HUES64 (cell line): Measurements from ENCODE around the gene QRSL1. TPM values are rescaled to one million over a fixed set of nuclear protein-coding genes. Genes with fewer than 3 reads are reported as not detected.
"Not testable (repeated sequence)": the region's sequence is repeated elsewhere in the genome, so short reads cannot be mapped to it uniquely, and the experiment has no call there.

Experiments used
- H3K27ac ChIP-seq: 2 replicates; pipeline ENCODE4 v1.7.0; 2013; ENCODE audit warnings: low read depth, low read length, inconsistent platforms
- H3K27me3 ChIP-seq: 2 replicates; pipeline ENCODE4 v1.6.1; 2013; ENCODE audit warnings: mild to moderate bottlenecking, low read length; ENCODE audit not compliant: insufficient read depth
- H3K36me3 ChIP-seq: 2 replicates; pipeline ENCODE4 v1.6.1; 2013; ENCODE audit warnings: mild to moderate bottlenecking, low read length; ENCODE audit not compliant: insufficient read depth
- H3K4me1 ChIP-seq: 2 replicates; pipeline ENCODE4 v1.6.1; 2013; ENCODE audit warnings: mild to moderate bottlenecking, low read length, moderate library complexity; ENCODE audit not compliant: insufficient read depth
- H3K4me3 ChIP-seq: 2 replicates; pipeline ENCODE4 v1.5.1; 2013; ENCODE audit warnings: mild to moderate bottlenecking, low read length, moderate library complexity
- H3K9ac ChIP-seq: 2 replicates; pipeline ENCODE4 v1.6.1; 2013; ENCODE audit warnings: mild to moderate bottlenecking, low read depth, low read length
- H3K9me3 ChIP-seq: 2 replicates; pipeline ENCODE4 v1.6.1; 2013; ENCODE audit warnings: low read depth, low read length; ENCODE audit not compliant: insufficient read depth
- WGBS: fragments of 150-250, 120-280 bp; methylation state at CpG from one replicate; pipeline ENCODE4 v1.1.7; 2013; ENCODE audit warnings: missing lambda C conversion rate; 5-methylcytosine and 5-hydroxymethylcytosine counted together
- polyA plus RNA-seq, 2 experiments: library from polyadenylated mRNA; stranded (reverse); fragments of 50-300 nt; gene quantifications; one replicate each; pipeline ENCODE4 v1.2.3, GENCODE V29; 2013

QRSL1 gene, protein sequence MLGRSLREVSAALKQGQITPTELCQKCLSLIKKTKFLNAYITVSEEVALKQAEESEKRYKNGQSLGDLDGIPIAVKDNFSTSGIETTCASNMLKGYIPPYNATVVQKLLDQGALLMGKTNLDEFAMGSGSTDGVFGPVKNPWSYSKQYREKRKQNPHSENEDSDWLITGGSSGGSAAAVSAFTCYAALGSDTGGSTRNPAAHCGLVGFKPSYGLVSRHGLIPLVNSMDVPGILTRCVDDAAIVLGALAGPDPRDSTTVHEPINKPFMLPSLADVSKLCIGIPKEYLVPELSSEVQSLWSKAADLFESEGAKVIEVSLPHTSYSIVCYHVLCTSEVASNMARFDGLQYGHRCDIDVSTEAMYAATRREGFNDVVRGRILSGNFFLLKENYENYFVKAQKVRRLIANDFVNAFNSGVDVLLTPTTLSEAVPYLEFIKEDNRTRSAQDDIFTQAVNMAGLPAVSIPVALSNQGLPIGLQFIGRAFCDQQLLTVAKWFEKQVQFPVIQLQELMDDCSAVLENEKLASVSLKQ
- polyA plus RNA-seq (2013, experiment 1 of 2), result 15.4 TPM
- 13.1 TPM for polyA plus RNA-seq (2013, experiment 2 of 2)

DNA sequence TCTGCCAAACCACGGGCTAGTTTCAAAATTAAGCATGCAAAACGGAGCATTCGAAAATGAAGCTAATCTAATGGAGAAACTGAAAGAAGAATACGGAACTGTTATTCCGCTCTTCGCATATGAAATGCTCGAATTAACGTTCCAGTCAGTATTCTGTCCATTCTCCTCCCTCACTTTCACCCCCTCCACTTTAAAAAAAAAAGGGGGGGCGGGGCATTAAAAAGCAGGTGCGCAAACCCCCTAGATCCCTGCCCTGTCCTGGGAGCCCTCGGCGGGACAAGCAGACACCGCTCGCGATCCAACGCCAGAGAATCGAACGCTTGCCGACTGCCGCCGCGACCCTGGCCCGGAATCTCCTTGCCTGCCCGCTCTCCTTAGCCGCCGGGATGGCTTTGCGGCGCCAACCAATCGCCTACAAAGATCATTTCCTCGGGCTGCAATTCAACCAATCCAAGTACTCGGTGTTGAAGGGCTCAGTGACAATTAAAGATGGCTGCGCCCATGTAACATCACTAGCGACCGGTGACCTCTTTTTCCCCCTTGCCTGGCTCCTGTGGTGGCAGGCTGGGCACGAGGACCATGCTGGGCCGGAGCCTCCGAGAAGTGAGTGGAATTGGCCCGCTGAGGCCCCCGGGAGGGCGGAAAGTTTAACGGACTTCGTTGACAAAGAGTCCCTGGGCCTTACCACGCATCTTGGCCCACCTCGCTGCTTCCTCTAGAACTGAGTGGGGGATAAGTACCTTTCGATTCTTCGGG lies at the start of gene QRSL1, which contains the start of gene RTN4IP1:
Gene QRSL1, plus strand, starts transcription at position 476 of the 756 bp plus-strand sequence. Its CDS starts 104 bp downstream, at position 580.
Gene RTN4IP1, minus strand, starts transcription at position 396 of the 756 bp plus-strand sequence. CDS start 477 bp downstream, outside the sequence.
- peaks cover 18% of the 10 kb centered on the region for H3K4me1 ChIP-seq
- peak within 1 kb of the TSS; percentile 94 for H3K9ac ChIP-seq
- WGBS, result under 1% methylated on average over 46 of the region's 46 CpGs
- H3K4me3 ChIP-seq, result peak within 1 kb of the TSS; percentile 95
- H3K36me3 ChIP-seq, result no peaks in the 10 kb centered on the region
- H3K27me3 ChIP-seq, result no peaks in the 10 kb centered on the region
- peak within 1 kb of the TSS; percentile 94 for H3K27ac ChIP-seq
- no peaks in the 10 kb centered on the region for H3K9me3 ChIP-seq

DNA sequence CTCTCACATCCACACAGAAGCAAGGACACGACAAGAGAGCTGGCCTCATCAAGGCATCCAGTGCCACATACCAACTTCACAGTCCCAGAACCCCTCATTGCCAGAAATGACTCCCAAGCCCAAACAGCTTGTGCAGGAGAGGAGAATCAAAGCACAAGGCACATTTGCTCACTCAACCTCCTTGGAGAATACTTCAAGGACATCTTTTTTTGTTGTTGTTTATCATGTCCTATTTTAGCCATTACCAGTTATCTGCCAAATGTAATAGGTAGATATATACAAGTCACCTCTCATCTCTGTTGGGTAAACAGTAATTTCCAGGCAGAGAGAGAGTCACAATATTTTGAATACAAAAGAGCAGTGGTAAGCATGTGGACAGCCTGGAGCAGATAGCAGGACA lies 47.9 kb upstream of the QRSL1 start:
- 92% methylated on average over 1 of the region's 1 CpG for WGBS
- H3K4me3 ChIP-seq, result no peak overlapping the region
- peaks cover 31% of the 10 kb centered on the region for H3K36me3 ChIP-seq
- peaks cover 12% of the 10 kb centered on the region for H3K4me1 ChIP-seq
- H3K9ac ChIP-seq, result no peak overlapping the region
- no peaks in the 10 kb centered on the region for H3K9me3 ChIP-seq
- no peaks in the 10 kb centered on the region for H3K27me3 ChIP-seq
- no peak overlapping the region for H3K27ac ChIP-seq

DNA sequence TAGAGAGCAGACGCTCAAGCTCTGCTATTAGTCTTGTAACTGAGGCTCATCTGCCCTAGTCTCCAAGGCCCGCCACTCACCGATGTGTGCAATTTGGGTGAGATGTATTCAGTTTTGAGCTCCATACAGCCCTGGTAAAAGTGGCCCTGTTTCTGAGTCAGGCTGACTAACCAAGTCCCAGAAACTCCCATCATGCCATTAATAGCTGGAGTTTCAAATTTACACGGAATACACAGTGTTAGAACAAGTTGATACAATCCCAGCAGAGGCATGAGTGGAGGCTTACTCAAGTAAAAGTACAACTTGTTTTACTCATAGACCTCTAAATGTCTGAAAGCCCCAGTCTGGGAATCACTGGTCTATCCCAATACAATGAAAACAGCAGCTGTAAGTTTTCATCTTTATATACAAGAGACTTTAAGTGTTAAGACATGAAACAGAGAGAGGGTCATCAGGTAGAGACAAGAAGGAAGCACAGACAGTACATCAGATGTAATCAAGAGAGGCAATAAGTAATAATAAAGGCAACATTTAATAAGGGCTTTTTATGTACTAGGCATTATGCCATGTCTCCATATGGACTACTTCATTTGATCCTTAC lies 42.5 kb upstream of the QRSL1 start:
- WGBS, result 95% methylated on average over 4 of the region's 4 CpGs
- no peak overlapping the region for H3K27ac ChIP-seq
- H3K4me3 ChIP-seq, result no peak overlapping the region
- no peaks in the 10 kb centered on the region for H3K27me3 ChIP-seq
- no peak overlapping the region for H3K9ac ChIP-seq
- peaks cover 12% of the 10 kb centered on the region for H3K4me1 ChIP-seq
- no peaks in the 10 kb centered on the region for H3K9me3 ChIP-seq
- H3K36me3 ChIP-seq, result peaks cover 45% of the 10 kb centered on the region

DNA sequence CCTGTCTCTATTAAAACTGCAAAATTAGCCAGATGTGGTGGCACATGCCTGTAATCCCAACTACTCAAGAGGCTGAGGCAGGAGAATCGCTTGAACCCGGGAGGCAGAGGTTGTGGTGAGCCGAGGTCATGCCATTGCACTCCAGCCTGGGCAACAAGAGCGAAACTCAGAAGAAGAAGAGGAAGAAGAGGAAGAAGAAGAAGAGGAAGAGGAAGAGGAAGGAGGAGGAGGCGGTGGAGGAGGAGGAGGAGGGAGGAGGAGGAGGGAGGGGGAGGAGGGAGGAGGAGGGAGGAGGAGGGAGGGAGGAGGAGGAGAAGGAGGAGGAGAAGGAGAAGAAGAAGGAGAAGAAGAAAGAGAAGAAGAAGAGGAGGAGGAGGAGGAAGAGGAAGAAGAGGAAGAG lies 40.4 kb upstream of the QRSL1 start:
- peaks cover 34% of the 10 kb centered on the region for H3K36me3 ChIP-seq
- H3K27ac ChIP-seq, H3K27me3 ChIP-seq, H3K4me3 ChIP-seq, H3K9ac ChIP-seq, H3K9me3 ChIP-seq: not testable (repeated sequence)
- peaks cover 12% of the 10 kb centered on the region for H3K4me1 ChIP-seq
- WGBS, result 73% methylated on average over 4 of the region's 5 CpGs

DNA sequence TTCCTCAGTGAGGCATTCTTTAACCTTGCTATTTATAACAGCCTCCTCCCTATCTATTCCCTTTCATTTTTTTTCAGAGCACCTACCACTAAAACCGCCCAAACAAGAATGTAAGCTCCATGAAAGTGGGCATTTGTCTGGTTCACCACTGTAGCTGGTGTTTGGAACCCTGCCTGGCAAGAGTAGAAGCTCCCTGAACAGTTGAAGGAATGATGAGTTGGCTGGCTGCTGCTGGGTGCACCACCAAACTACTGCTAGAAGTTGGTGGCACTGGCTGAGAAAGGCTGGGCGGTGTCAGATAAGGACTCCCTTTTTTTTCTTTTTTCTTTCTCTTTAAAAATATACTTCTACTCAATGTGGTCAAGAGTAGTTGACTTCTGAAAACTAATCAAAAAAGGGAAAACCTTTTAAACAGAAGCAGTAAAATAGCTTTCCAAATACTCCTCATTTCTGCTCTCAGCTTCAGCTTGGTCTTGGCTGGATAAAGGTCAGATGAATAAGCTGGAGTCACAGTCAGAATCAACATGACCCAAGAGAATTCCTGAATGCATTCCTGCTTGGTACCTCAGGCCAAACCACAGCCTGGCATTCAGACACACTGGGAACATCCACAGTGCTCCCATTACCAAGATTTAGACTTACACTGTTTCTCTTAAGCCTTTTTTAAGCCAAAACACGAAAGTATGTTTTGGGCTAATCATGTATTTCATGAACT lies 38.1 kb upstream of the QRSL1 start:
- Histone ChIP-seq H3K4me3 (no peak overlapping the region), H3K9ac (no peak overlapping the region), H3K9me3 (no peaks in the 10 kb centered on the region), H3K36me3 (peaks cover 25% of the 10 kb centered on the region), H3K27me3 (no peaks in the 10 kb centered on the region), H3K27ac (no peak overlapping the region), H3K4me1 (no peaks in the 10 kb centered on the region; the same call in 1 of the 2 replicates)
- WGBS, result 95% methylated on average over 2 of the region's 3 CpGs

DNA sequence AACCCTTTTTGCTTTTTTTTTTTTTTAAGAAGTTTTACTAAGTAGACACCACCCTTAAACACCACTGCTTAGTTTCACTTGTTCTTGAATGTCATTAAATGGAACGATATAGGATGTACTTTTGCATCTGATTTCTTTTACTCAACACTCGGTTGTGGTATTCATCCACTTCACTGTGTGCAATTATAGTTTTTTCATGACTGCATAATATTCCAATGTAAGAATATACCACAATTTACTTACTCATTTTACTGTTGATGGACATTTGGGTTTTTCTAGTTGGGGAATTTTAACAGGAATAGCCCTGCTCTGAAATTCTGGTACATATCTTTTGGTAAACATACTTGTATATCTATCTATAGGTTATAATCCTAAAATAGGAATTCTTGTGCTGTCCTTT lies 29.9 kb upstream of the QRSL1 start:
- H3K27me3 ChIP-seq, result no peaks in the 10 kb centered on the region
- H3K9me3 ChIP-seq, result peaks cover 7% of the 10 kb centered on the region; the same call in 1 of the 2 replicates
- H3K36me3 ChIP-seq, result peaks cover 9% of the 10 kb centered on the region; the same call in 1 of the 2 replicates
- H3K27ac ChIP-seq, result no peak overlapping the region
- H3K9ac ChIP-seq, result no peak overlapping the region
- no CpG with 5 or more reads among the region's 2 CpGs for WGBS
- no peaks in the 10 kb centered on the region for H3K4me1 ChIP-seq
- no peak overlapping the region for H3K4me3 ChIP-seq

DNA sequence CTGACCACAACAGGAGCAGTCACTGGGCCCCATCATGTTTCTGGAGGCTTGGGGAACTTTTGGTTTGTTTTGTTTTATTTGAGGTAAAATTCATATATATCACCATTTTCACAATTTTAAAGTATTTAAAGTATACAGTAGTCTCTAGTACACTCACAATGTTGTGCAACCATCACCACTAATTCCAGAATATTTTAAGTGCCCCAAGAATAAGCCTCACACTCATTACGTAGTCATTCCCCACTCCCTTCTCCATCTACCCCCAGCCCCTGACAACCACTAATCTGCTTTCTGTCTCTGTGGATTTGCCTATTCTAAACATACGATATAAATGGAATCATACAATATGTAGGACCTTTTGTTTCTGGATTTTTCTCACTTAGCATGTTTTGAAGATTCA lies 29.0 kb upstream of the QRSL1 start:
- Histone ChIP-seq H3K4me3 (no peak overlapping the region), H3K27ac (no peak overlapping the region), H3K9me3 (peaks cover 7% of the 10 kb centered on the region; the same call in 1 of the 2 replicates), H3K9ac (no peak overlapping the region), H3K36me3 (peaks cover 9% of the 10 kb centered on the region; the same call in 1 of the 2 replicates), H3K27me3 (no peaks in the 10 kb centered on the region), H3K4me1 (no peaks in the 10 kb centered on the region)
- WGBS, result 89% methylated on average over 2 of the region's 2 CpGs

DNA sequence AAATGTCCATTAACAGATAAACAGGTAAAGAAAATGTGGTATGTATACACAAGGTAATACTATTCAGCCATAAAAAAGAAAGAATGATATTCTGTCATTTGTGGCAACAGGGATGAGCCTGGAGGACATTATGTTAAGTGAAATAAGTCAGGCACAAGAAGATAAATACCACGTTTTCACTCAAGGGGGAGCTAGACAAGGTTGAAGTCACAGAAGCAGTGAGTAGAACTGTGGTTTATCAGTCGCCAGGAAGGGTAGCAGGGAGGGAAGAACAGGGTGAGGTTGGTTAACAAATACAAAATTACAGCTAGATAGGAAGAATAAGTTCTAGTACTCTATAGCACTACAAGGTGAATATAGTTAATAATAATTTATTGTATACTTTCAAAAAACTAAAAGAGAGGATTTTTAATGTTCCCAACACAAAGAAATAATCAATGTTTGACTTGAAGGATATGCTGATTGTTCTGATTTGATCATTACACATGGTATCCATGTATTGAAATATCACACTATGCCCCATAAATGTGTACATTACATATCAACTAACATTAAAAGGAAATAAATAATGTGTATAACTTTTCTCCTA lies 21.2 kb upstream of the QRSL1 start:
- no peaks in the 10 kb centered on the region for H3K27me3 ChIP-seq
- H3K9ac ChIP-seq, result no peak overlapping the region
- WGBS, result 19% methylated on average over 2 of the region's 2 CpGs
- no peaks in the 10 kb centered on the region for H3K36me3 ChIP-seq
- no peak overlapping the region for H3K4me3 ChIP-seq
- peaks cover 11% of the 10 kb centered on the region for H3K4me1 ChIP-seq
- no peak overlapping the region for H3K27ac ChIP-seq
- H3K9me3 ChIP-seq, result peaks cover 11% of the 10 kb centered on the region

DNA sequence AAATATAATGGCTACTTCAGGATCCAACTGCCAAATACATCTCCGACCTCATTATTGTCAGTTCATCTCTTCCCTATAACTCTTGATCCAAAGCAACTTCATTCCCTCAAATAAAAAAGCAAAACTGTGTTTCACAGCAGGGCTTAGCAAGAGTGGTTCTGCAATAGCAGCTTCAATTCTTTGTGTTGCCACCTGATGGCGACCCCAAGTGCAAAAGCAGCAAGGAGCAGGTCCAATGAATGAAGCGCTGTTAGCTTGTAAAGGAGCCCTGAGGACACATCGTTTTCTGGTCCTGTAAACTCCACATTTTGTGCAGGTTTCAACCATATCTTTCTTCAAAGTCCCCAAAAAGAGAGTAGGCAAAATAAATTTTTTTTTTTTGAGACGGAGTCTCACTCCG lies 19.7 kb upstream of the QRSL1 start:
- Histone ChIP-seq H3K4me1 (peaks cover 26% of the 10 kb centered on the region), H3K36me3 (no peaks in the 10 kb centered on the region), H3K4me3 (no peak overlapping the region), H3K9ac (no peak overlapping the region), H3K27me3 (no peaks in the 10 kb centered on the region), H3K27ac (no peak overlapping the region), H3K9me3 (peaks cover 11% of the 10 kb centered on the region)
- WGBS, result 76% methylated on average over 6 of the region's 6 CpGs

DNA sequence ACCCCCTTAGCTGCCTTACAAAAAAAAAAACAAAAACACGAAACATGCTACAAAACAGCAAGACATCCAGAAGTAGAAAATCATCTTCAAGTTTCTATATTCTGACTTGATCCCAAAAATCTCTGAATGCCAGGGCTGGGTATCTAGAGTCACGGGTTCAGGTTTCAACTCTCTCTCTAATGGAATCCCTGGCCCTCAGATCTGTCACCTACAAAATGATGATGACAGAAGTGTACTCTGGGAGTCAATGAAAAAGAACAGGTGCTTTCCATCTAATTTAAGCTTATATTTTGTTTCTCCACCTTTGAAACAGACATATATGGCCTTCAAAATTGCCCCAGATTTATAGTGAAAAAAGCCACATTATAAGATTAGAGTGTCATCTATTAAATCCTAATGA lies 18.3 kb upstream of the QRSL1 start:
- Histone ChIP-seq H3K9ac (no peak overlapping the region), H3K4me1 (peaks cover 35% of the 10 kb centered on the region), H3K9me3 (peaks cover 7% of the 10 kb centered on the region), H3K4me3 (no peak overlapping the region), H3K36me3 (no peaks in the 10 kb centered on the region), H3K27ac (no peak overlapping the region), H3K27me3 (no peaks in the 10 kb centered on the region)
- WGBS, result 97% methylated on average over 2 of the region's 2 CpGs
